GM21423 (cell line): ENCODE data around the gene ARSJ.

Source experiments
- ATAC-seq: cut with Tn5 transposase; IDR thresholded peaks from one replicate; pipeline ENCODE4 v1.9.1; 2021; ENCODE audit warnings: mild to moderate bottlenecking, moderate library complexity; ENCODE audit not compliant: unreplicated experiment

Gene ARSJ

GRCh38 chr4:113905301-113905700 is 74.1 kb downstream of the ARSJ start:
- ATAC-seq: no peak

GRCh38 chr4:113904877-113905276 is 74.6 kb downstream of the ARSJ start:
- no peak for ATAC-seq

- peak; percentile 41 for ATAC-seq
These were observed 77.3 kb downstream of the ARSJ start for GRCh38 chr4:113901994-113902787.

- peak; percentile 92 for ATAC-seq
These were observed 80.0 kb downstream of the ARSJ start for GRCh38 chr4:113899271-113900070.

GRCh38 chr4:113893546-113893945 is 85.9 kb downstream of the ARSJ start:
- ATAC-seq: no peak

GRCh38 chr4:113888006-113888405 is 91.4 kb downstream of the ARSJ start:
- no peak for ATAC-seq

GRCh38 chr4:113885291-113885690 is 94.2 kb downstream of the ARSJ start:
- no peak for ATAC-seq

- ATAC-seq: no peak
These were observed 94.8 kb downstream of the ARSJ start for GRCh38 chr4:113884655-113885054.

GRCh38 chr4:113882668-113883067 is 96.8 kb downstream of the ARSJ start:
- no peak for ATAC-seq

- ATAC-seq: no peak
These were observed 98.2 kb downstream of the ARSJ start for GRCh38 chr4:113881256-113881655.

- ATAC-seq: no peak
These were observed 99.0 kb downstream of the ARSJ start for GRCh38 chr4:113880240-113881028.

GRCh38 chr4:113878668-113879067 is 100.8 kb downstream of the ARSJ start:
- no peak for ATAC-seq

- no peak for ATAC-seq
These were observed 105.0 kb downstream of the ARSJ start for GRCh38 chr4:113874480-113874879.

- ATAC-seq: no peak
These were observed 105.9 kb downstream of the ARSJ start for GRCh38 chr4:113873508-113873907.

GRCh38 chr4:113872426-113873260 is 106.8 kb downstream of the ARSJ start:
- no peak for ATAC-seq

GRCh38 chr4:113871080-113871479 is 108.4 kb downstream of the ARSJ start:
- ATAC-seq: no peak

GRCh38 chr4:113869743-113870375 is 109.6 kb downstream of the ARSJ start:
- ATAC-seq: peak; percentile 92

GRCh38 chr4:113866611-113867010 is 112.8 kb downstream of the ARSJ start:
- no peak for ATAC-seq

- ATAC-seq: no peak
These were observed 120.5 kb downstream of the ARSJ start for GRCh38 chr4:113858924-113859323.

- no peak for ATAC-seq
These were observed 127.6 kb downstream of the ARSJ start for GRCh38 chr4:113851816-113852215.
